Type B pancreatic cell (in vitro differentiated cells): ENCODE results near the gene TRPC6. TPM values are rescaled to one million over a fixed set of nuclear protein-coding genes. Genes with fewer than 3 reads are reported as not detected.
"Not testable (repeated sequence)": the region's sequence is repeated elsewhere in the genome, so short reads cannot be mapped to it uniquely, and the experiment has no call there.

ENCODE experiments used
- DNase-seq: peaks from one replicate; pipeline ENCODE4 v3.0.0; 2021; ENCODE audit warnings: mixed read lengths; ENCODE audit not compliant: unreplicated experiment; ENCODE audit errors: extremely low spot score
- H3K27ac Mint-ChIP-seq: 2 replicates; pipeline ENCODE4 v1.8.0; 2021; ENCODE audit warnings: mild to moderate bottlenecking, mixed read lengths
- H3K27me3 Mint-ChIP-seq: 2 replicates; pipeline ENCODE4 v1.8.0; 2021; ENCODE audit warnings: mixed read lengths
- H3K36me3 Mint-ChIP-seq: 2 replicates; pipeline ENCODE4 v1.8.0; 2021; ENCODE audit warnings: mixed read lengths
- H3K4me1 Mint-ChIP-seq: one replicate; pipeline ENCODE4 v1.8.0; 2021; ENCODE audit warnings: mixed read lengths; ENCODE audit not compliant: unreplicated experiment
- H3K4me3 Mint-ChIP-seq: 2 replicates; pipeline ENCODE4 v1.8.0; 2021; ENCODE audit warnings: mild to moderate bottlenecking, mixed read lengths
- H3K9me3 Mint-ChIP-seq: 2 replicates; pipeline ENCODE4 v1.8.0; 2021; ENCODE audit warnings: mixed read lengths
- total RNA-seq: library from RNA; stranded (reverse); gene quantifications from 2 replicates; pipeline ENCODE4 v1.2.1, GENCODE V29; 2021; ENCODE audit warnings: low replicate concordance
- TF ChIP-seq, protein P1 (sequence below): fragments of 200-600 bp; sonication (generic); conservative IDR thresholded peaks from 2 replicates; pipeline ENCODE4 v1.5.0; 2021; ENCODE audit warnings: antibody characterized with exemption, mild to moderate bottlenecking

The TRPC6 gene
- total RNA-seq, 1 donor from 2014 or later: 1.5 TPM

DNA sequence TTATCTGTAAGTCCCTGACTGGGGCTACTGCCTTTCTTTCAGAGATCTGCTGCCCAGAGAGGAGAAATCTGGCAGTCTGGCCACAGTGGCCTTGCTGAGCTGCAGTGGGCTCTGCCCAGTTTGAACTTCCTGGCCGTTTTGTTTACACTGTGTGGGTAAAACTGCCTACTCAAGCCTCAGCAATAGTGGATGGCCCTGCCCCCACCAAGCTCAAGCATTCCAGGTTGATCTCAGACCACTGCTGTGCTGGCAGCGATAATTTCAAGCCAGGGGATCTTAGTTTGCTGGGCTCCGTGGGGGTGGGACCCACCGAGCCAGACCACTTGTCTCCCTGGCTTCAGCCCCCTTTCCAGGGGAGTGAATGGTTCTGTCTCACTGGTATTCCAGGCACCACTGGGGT, 117.5 kb downstream of the TRPC6 start:
- H3K4me1 Mint-ChIP-seq: no peaks in the 10 kb centered on the region
- no peak overlapping the region for H3K4me3 Mint-ChIP-seq
- peaks cover 3% of the 10 kb centered on the region for H3K36me3 Mint-ChIP-seq
- TF ChIP-seq, protein P1, sequence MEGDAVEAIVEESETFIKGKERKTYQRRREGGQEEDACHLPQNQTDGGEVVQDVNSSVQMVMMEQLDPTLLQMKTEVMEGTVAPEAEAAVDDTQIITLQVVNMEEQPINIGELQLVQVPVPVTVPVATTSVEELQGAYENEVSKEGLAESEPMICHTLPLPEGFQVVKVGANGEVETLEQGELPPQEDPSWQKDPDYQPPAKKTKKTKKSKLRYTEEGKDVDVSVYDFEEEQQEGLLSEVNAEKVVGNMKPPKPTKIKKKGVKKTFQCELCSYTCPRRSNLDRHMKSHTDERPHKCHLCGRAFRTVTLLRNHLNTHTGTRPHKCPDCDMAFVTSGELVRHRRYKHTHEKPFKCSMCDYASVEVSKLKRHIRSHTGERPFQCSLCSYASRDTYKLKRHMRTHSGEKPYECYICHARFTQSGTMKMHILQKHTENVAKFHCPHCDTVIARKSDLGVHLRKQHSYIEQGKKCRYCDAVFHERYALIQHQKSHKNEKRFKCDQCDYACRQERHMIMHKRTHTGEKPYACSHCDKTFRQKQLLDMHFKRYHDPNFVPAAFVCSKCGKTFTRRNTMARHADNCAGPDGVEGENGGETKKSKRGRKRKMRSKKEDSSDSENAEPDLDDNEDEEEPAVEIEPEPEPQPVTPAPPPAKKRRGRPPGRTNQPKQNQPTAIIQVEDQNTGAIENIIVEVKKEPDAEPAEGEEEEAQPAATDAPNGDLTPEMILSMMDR: no peak
- H3K27me3 Mint-ChIP-seq: peaks cover 4% of the 10 kb centered on the region
- DNase-seq: no peak
- no peak overlapping the region for H3K27ac Mint-ChIP-seq
- H3K9me3 Mint-ChIP-seq: no peaks in the 10 kb centered on the region

DNA sequence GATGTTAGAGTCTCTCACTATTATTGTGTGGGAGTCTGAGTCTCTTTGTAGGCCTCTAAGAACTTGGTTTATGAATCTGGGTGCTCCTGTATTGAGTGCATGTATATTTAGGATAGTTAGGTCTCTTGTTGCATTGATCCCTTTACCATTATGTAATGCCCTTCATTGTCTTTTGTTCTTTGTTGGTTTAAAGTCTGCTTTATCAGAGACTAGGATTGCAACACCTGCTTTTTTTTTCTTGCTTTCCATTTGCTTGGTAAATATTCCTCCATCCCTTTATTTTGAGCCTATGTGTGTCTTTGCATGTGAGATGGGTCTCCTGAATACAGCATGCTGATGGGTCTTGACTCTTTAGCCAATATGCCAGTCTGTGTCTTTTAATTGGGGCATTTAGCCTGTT, 119.4 kb downstream of the TRPC6 start:
- not testable (repeated sequence) for H3K27me3 Mint-ChIP-seq, H3K4me1 Mint-ChIP-seq, DNase-seq, H3K9me3 Mint-ChIP-seq, H3K27ac Mint-ChIP-seq, H3K4me3 Mint-ChIP-seq, H3K36me3 Mint-ChIP-seq

DNA sequence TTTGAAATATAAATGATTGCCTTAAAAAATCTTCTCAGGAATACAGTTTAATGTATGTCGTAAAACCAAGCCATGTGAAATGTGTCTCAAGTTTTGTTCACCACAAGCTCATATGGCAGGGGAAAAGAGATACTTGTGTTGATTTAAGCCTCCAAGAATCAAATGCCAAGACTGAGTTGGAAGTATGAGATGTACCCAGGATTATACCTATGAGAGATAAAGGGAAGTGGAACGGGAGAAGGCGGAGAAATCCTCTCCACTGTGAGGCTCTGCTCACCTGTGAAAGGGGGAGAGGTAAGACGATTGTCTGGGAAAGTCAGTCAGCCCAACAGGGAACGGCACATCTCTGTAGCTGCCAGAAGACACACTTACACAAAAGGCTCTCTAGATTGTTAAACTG, 124.8 kb downstream of the TRPC6 start:
- no peak overlapping the region for H3K4me3 Mint-ChIP-seq
- H3K9me3 Mint-ChIP-seq: peaks cover 5% of the 10 kb centered on the region
- DNase-seq: no peak
- no peaks in the 10 kb centered on the region for H3K4me1 Mint-ChIP-seq
- H3K27ac Mint-ChIP-seq: no peak overlapping the region
- TF ChIP-seq, protein P1: no peak
- no peaks in the 10 kb centered on the region for H3K36me3 Mint-ChIP-seq
- H3K27me3 Mint-ChIP-seq: no peaks in the 10 kb centered on the region

- H3K27me3 Mint-ChIP-seq: no peaks in the 10 kb centered on the region
- H3K4me1 Mint-ChIP-seq: no peaks in the 10 kb centered on the region
- TF ChIP-seq, protein P1: no peak
- H3K36me3 Mint-ChIP-seq: no peaks in the 10 kb centered on the region
- no peak for DNase-seq
- peaks cover 5% of the 10 kb centered on the region for H3K9me3 Mint-ChIP-seq
- H3K4me3 Mint-ChIP-seq: no peak overlapping the region
- H3K27ac Mint-ChIP-seq: no peak overlapping the region
These were observed 125.6 kb downstream of the TRPC6 start for GRCh38 chr11:101458161-101458560.

GRCh38 chr11:101456812-101457211, 127.0 kb downstream of the TRPC6 start:
- Mint-ChIP-seq H3K4me3 (no peak overlapping the region), H3K9me3 (peaks cover 5% of the 10 kb centered on the region), H3K36me3 (no peaks in the 10 kb centered on the region), H3K27me3 (no peaks in the 10 kb centered on the region), H3K27ac (no peak overlapping the region), H3K4me1 (no peaks in the 10 kb centered on the region)
- DNase-seq: no peak
- TF ChIP-seq, protein P1: peak; percentile 75

DNA sequence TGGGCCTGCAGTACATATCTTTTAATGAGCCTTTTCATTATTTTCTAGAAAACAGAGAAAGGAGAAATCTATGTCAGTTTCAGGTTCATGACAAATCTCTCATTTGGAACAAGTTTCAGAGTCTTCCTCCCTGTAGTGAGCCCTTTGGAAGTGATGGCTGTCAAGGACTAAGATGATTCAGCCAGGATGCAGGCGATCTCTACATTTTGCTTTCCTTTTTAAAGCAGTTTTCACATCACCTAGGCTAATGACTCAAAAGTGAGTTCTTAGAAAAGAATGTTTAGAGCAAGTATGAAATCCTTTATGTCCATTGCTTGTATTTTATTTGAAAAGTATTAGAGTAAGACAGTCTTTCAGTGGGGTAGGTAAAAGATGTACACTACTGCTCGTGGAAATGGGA, 130.1 kb downstream of the TRPC6 start:
- DNase-seq: no peak
- no peaks in the 10 kb centered on the region for H3K36me3 Mint-ChIP-seq
- no peak overlapping the region for H3K27ac Mint-ChIP-seq
- H3K4me3 Mint-ChIP-seq: no peak overlapping the region
- no peaks in the 10 kb centered on the region for H3K9me3 Mint-ChIP-seq
- no peaks in the 10 kb centered on the region for H3K4me1 Mint-ChIP-seq
- TF ChIP-seq, protein P1: no peak
- no peaks in the 10 kb centered on the region for H3K27me3 Mint-ChIP-seq
